Lower leg skin (tissue), 3 donors: ENCODE results near the gene GGCT.

Source experiments
- CTCF ChIP-seq, 3 donors: fragments of 450-650 bp; IDR thresholded peaks; one replicate each; pipeline ENCODE4 v1.5.1; 2016; ENCODE audit warnings: antibody characterized with exemption in 3 of 3, mild to moderate bottlenecking in 3 of 3, moderate library complexity in 2 of 3
- POLR2A ChIP-seq, 2 donors: fragments of 450-650 bp; IDR thresholded peaks; one replicate each; pipeline ENCODE4 v1.6.1; 2016 to 2017; ENCODE audit warnings: antibody characterized with exemption in 2 of 2, mild to moderate bottlenecking in 1 of 2, moderate library complexity in 1 of 2

- TF ChIP-seq POLR2A (IDR thresholded peaks at IDR 0.05): no peak
- no peak for TF ChIP-seq CTCF (IDR thresholded peaks at IDR 0.05)
Observed at GRCh38 chr7:30511494-30511893, 6.9 kb upstream of the GGCT start.
